HG03039 (cell line): ENCODE data around the gene SLC5A6.

Experiments used
- ATAC-seq: cut with Tn5 transposase; IDR thresholded peaks from one replicate; pipeline ENCODE4 v1.9.1; 2021; ENCODE audit warnings: mild to moderate bottlenecking, moderate library complexity; ENCODE audit not compliant: unreplicated experiment

Gene SLC5A6

GRCh38 chr2:27237341-27237945, 25.4 kb upstream of the SLC5A6 start:
- ATAC-seq, result no peak

GRCh38 chr2:27236626-27237025, 24.6 kb upstream of the SLC5A6 start:
- no peak for ATAC-seq

- no peak for ATAC-seq
Observed at GRCh38 chr2:27236136-27236535, 24.1 kb upstream of the SLC5A6 start.

GRCh38 chr2:27233341-27233740, 21.3 kb upstream of the SLC5A6 start:
- no peak for ATAC-seq

GRCh38 chr2:27231921-27232320, 19.9 kb upstream of the SLC5A6 start:
- no peak for ATAC-seq

GRCh38 chr2:27227501-27227900, 15.4 kb upstream of the SLC5A6 start:
- no peak for ATAC-seq

GRCh38 chr2:27225526-27225925, 13.5 kb upstream of the SLC5A6 start:
- no peak for ATAC-seq

GRCh38 chr2:27223416-27223815, 11.3 kb upstream of the SLC5A6 start:
- ATAC-seq, result no peak

- no peak for ATAC-seq
Observed at GRCh38 chr2:27222407-27222806, 10.3 kb upstream of the SLC5A6 start.

- ATAC-seq, result no peak
Observed at GRCh38 chr2:27221166-27221565, 9.1 kb upstream of the SLC5A6 start.

- ATAC-seq, result no peak
Observed at GRCh38 chr2:27220091-27220490, 8.0 kb upstream of the SLC5A6 start.

- no peak for ATAC-seq
Observed at GRCh38 chr2:27219091-27219490, 7.0 kb upstream of the SLC5A6 start.

- ATAC-seq, result no peak
Observed at GRCh38 chr2:27218614-27219013, 6.5 kb upstream of the SLC5A6 start.

- peak; percentile 72 for ATAC-seq
Observed at GRCh38 chr2:27217173-27218121, 5.4 kb upstream of the SLC5A6 start, which contains the start of gene CAD. Gene CAD, plus strand, starts transcription at chr2:27217369. Its CDS starts 183 bp downstream, at chr2:27217552.

GRCh38 chr2:27216416-27217137, 4.5 kb upstream of the SLC5A6 start:
- no peak for ATAC-seq

- no peak for ATAC-seq
Observed at GRCh38 chr2:27214941-27215340, 2.9 kb upstream of the SLC5A6 start.

GRCh38 chr2:27212626-27213471, 781 bp upstream of the SLC5A6 start:
- no peak for ATAC-seq

GRCh38 chr2:27211241-27211942, 676 bp downstream of the SLC5A6 start:
- ATAC-seq, result no peak

GRCh38 chr2:27209621-27210401, 2.3 kb downstream of the SLC5A6 start:
- ATAC-seq, result no peak
